Progenitor cell of endocrine pancreas (in vitro differentiated cells): ENCODE measurements around the gene PCBP3. TPM values are rescaled to one million over a fixed set of nuclear protein-coding genes. Genes with fewer than 3 reads are reported as not detected.

ENCODE experiments used
- DNase-seq: peaks from one replicate; pipeline ENCODE4 v3.0.0; 2021; ENCODE audit warnings: low spot score; ENCODE audit not compliant: unreplicated experiment
- H3K27ac Mint-ChIP-seq: 2 replicates; pipeline ENCODE4 v1.8.0; 2021; ENCODE audit warnings: mild to moderate bottlenecking, moderate library complexity, mixed read lengths
- H3K27me3 Mint-ChIP-seq: 2 replicates; pipeline ENCODE4 v1.8.0; 2021; ENCODE audit warnings: mixed read lengths
- H3K36me3 Mint-ChIP-seq: 2 replicates; pipeline ENCODE4 v1.8.0; 2022; ENCODE audit warnings: mixed read lengths; ENCODE audit not compliant: insufficient read depth
- H3K4me1 Mint-ChIP-seq: 2 replicates; pipeline ENCODE4 v1.8.0; 2021; ENCODE audit warnings: low read depth, mixed read lengths
- H3K4me3 Mint-ChIP-seq: 2 replicates; pipeline ENCODE4 v1.8.0; 2021; ENCODE audit warnings: low read depth, mild to moderate bottlenecking, moderate library complexity, mixed read lengths
- H3K9me3 Mint-ChIP-seq: 2 replicates; pipeline ENCODE4 v1.8.0; 2021; ENCODE audit warnings: low read depth, mixed read lengths
- CTCF ChIP-seq: fragments of 200-600 bp; sonication (generic); IDR thresholded peaks from one replicate; pipeline ENCODE4 v1.5.0; 2021; ENCODE audit warnings: antibody characterized with exemption, mild to moderate bottlenecking; ENCODE audit not compliant: unreplicated experiment
- total RNA-seq: library from RNA; stranded (reverse); gene quantifications from 2 replicates; pipeline ENCODE4 v1.2.1, GENCODE V29; 2021

PCBP3 gene
- total RNA-seq, 1 donor from 2014 or later, result 3.7 TPM

- TF ChIP-seq CTCF, result no peak
- Mint-ChIP-seq H3K27ac (no peak overlapping the region), H3K36me3 (no peaks in the 10 kb centered on the region), H3K4me3 (no peak overlapping the region), H3K4me1 (peaks cover 1% of the 10 kb centered on the region), H3K9me3 (peaks cover 6% of the 10 kb centered on the region), H3K27me3 (peaks cover 8% of the 10 kb centered on the region)
- no peak for DNase-seq
These were observed 246.4 kb downstream of the PCBP3 start for GRCh38 chr21:45889961-45890360.

GRCh38 chr21:45891388-45892155, 248.0 kb downstream of the PCBP3 start:
- Mint-ChIP-seq H3K36me3 (no peaks in the 10 kb centered on the region), H3K27me3 (peaks cover 6% of the 10 kb centered on the region), H3K4me1 (peaks cover 1% of the 10 kb centered on the region), H3K4me3 (no peak overlapping the region), H3K27ac (no peak overlapping the region), H3K9me3 (peaks cover 6% of the 10 kb centered on the region)
- no peak for DNase-seq
- TF ChIP-seq CTCF, result no peak

- H3K9me3 Mint-ChIP-seq, result peaks cover 6% of the 10 kb centered on the region
- DNase-seq, result no peak
- H3K4me3 Mint-ChIP-seq, result no peak overlapping the region
- H3K4me1 Mint-ChIP-seq, result peaks cover 1% of the 10 kb centered on the region
- no peak for TF ChIP-seq CTCF
- no peaks in the 10 kb centered on the region for H3K36me3 Mint-ChIP-seq
- H3K27ac Mint-ChIP-seq, result peak overlapping the region; percentile 4
- peaks cover 6% of the 10 kb centered on the region for H3K27me3 Mint-ChIP-seq
These were observed 248.8 kb downstream of the PCBP3 start for GRCh38 chr21:45892156-45892915.

GRCh38 chr21:45892916-45893739, 249.6 kb downstream of the PCBP3 start:
- no peak for DNase-seq
- TF ChIP-seq CTCF, result no peak
- Mint-ChIP-seq H3K27ac (no peak overlapping the region), H3K4me3 (no peak overlapping the region), H3K27me3 (peaks cover 9% of the 10 kb centered on the region), H3K4me1 (peaks cover 1% of the 10 kb centered on the region), H3K36me3 (no peaks in the 10 kb centered on the region), H3K9me3 (peaks cover 6% of the 10 kb centered on the region)

- DNase-seq, result no peak
- Mint-ChIP-seq H3K9me3 (peaks cover 6% of the 10 kb centered on the region), H3K4me3 (no peak overlapping the region), H3K27me3 (peaks cover 5% of the 10 kb centered on the region), H3K4me1 (peaks cover 1% of the 10 kb centered on the region), H3K36me3 (no peaks in the 10 kb centered on the region), H3K27ac (no peak overlapping the region)
- no peak for TF ChIP-seq CTCF
These were observed 250.4 kb downstream of the PCBP3 start for GRCh38 chr21:45893740-45894449.
